Measurements from ENCODE around the gene TWIST2. TPM values are rescaled to one million over a fixed set of nuclear protein-coding genes. Genes with fewer than 3 reads are reported as not detected.

Gene TWIST2
- total RNA-seq, 1 experiment from 2014 or later = 0.22 TPM

DNA sequence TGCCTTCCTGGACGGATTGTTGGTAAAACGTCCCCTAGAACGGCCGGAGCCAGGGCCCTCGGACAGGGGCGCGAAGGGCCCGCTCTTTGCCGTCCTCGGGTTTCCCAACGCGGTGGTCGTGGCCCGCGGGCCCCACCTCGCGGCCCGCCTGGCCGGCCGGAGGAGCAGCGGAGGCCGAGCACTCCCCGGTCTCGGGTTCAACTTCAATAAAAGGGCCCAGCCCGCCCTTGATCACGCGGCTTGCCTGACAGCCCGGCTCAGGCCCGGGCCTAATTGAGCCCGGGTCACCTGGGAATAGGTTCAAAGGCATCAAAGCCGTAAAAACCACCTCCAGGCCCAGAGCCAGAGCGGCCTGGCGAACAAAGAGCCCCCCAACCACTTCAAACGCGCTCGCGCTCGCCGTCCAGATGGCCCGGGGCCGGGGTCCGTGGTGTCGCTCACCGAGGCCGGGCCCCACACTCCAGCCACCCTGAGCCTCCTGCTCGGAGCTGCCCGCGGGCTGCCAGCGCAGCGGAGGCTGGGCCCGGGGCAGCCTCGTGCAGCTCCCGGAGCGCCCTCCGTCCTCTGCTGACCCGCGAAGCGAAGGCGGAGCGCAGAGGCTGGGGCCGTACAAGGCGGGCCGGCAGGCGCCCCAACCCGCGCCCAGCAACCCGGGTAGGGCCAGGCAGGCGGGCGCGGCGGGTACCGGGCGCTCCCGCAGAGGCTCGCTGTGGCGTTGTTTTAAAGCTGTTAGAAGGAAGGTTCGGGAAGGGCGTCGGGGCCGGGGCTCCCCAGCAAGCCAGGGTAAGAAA, 1.1 kb upstream of the TWIST2 start:
- H3K27me3 Mint-ChIP-seq (ENCODE audit: low read depth) = peaks cover 92% of the 10 kb centered on the region
- peak overlapping the region in 1 of 2 experiments; percentile 69; a peak in 3 of 5 replicates for H3K4me3 Mint-ChIP-seq

More for the DNA sequence above, 1.1 kb upstream of the TWIST2 start:
- H3K56ac ChIP-seq (ENCODE audit: insufficient read length, low read depth, low read length) = no peak overlapping the region
- H3K36me3 Mint-ChIP-seq (ENCODE audit: insufficient read depth in 1 of 3, low read depth in 3 of 3) = no peaks in the 10 kb centered on the region
- H3K79me2 ChIP-seq (ENCODE audit: insufficient read depth, low read length) = no peaks in the 10 kb centered on the region
- no peak overlapping the region for H3T11ph ChIP-seq (ENCODE audit: low read length)
- no peaks in the 10 kb centered on the region for H3K79me1 ChIP-seq (ENCODE audit: insufficient read depth, low read depth, low read length, poor library complexity, severe bottlenecking)
- no peak overlapping the region for H4K91ac ChIP-seq (ENCODE audit: insufficient read length, low read depth, low read length)
- no peak overlapping the region for H2AFZ ChIP-seq (ENCODE audit: low read length)
- H2BK120ac ChIP-seq (ENCODE audit: low read depth, low read length, poor library complexity, severe bottlenecking) = no peak overlapping the region
- peak; percentile 27; the same call in 1 of the 3 replicates for TF ChIP-seq CTCF (conservative IDR thresholded peaks at IDR 0.05)
- H4K8ac ChIP-seq (replicated peaks; ENCODE audit: insufficient read length, low read depth, low read length) = no peak overlapping the region
- H3K27me3 ChIP-seq (ENCODE audit: insufficient read depth, low read length) = peaks cover 57% of the 10 kb centered on the region
- H3K9ac ChIP-seq (ENCODE audit: extremely low read depth, insufficient read length, low read length) = no peak overlapping the region
- H4K20me1 ChIP-seq (ENCODE audit: control insufficient read depth, insufficient read depth, insufficient read length) = no peaks in the 10 kb centered on the region
- H3K9me3 Mint-ChIP-seq = no peaks in the 10 kb centered on the region
- H2AK5ac ChIP-seq (ENCODE audit: insufficient read length, low read length) = no peak overlapping the region
- peak; percentile 55 for DNase-seq
- H2BK12ac ChIP-seq (ENCODE audit: insufficient read length, low read depth, low read length) = no peak overlapping the region
- no peak overlapping the region for H2BK5ac ChIP-seq (ENCODE audit: insufficient read length, low read length)
- no peak overlapping the region for H2BK20ac ChIP-seq (ENCODE audit: low read depth, low read length, poor library complexity, severe bottlenecking)
- no peak overlapping the region for H3K18ac ChIP-seq (ENCODE audit: insufficient read length, low read depth, low read length)
- no peak overlapping the region for H3K23ac ChIP-seq (ENCODE audit: insufficient read length, low read depth, low read length)
- peaks cover 4 to 6% of the 10 kb centered on the region in 2 experiments; a peak in 1 of 4 replicates for H3K4me1 Mint-ChIP-seq
- H3K14ac ChIP-seq (ENCODE audit: insufficient read depth, low read length) = no peak overlapping the region
- H3K9me3 ChIP-seq (ENCODE audit: control insufficient read depth, low read depth, low read length) = no peaks in the 10 kb centered on the region
- peak overlapping the region; percentile 58 for H3K4me2 ChIP-seq (ENCODE audit: insufficient read depth, insufficient read length, low read length)
- H3K4me1 ChIP-seq (ENCODE audit: insufficient read depth, low read length) = peaks cover 4% of the 10 kb centered on the region; the same call in 1 of the 2 replicates
- H3K27ac Mint-ChIP-seq = no peak overlapping the region
- peaks cover 25% of the 10 kb centered on the region for H3K23me2 ChIP-seq (ENCODE audit: insufficient read length, low read depth, low read length, poor library complexity, severe bottlenecking)
- no peak overlapping the region for H4K5ac ChIP-seq (ENCODE audit: insufficient read length, low read depth, low read length)
- no peak overlapping the region for H3K27ac ChIP-seq (ENCODE audit: insufficient read length, low read depth, low read length)
- H2BK15ac ChIP-seq (ENCODE audit: low read depth, low read length) = no peak overlapping the region
- no peak overlapping the region for H3K4ac ChIP-seq (ENCODE audit: low read depth, low read length)
- no CpG with 5 or more reads among the region's 80 CpGs for WGBS (ENCODE audit: extremely low coverage, insufficient read length, low lambda C conversion rate)

Measured in H9 (cell line).